ENCODE data around the gene NFATC2.

Gene NFATC2

GRCh38 chr20:51382111-51382985, 160.2 kb downstream of the NFATC2 start:
- Histone ChIP-seq H2AFZ (ENCODE audit: low read length) (no peak overlapping the region), H3K27me3 (ENCODE audit: insufficient read depth, low read length, poor library complexity, severe bottlenecking) (no peaks in the 10 kb centered on the region), H3K4me3 (ENCODE audit: low read length, poor library complexity, severe bottlenecking) (no peak overlapping the region), H3K79me2 (ENCODE audit: insufficient read depth, low read length) (no peaks in the 10 kb centered on the region), H3F3A (ENCODE audit: low read depth) (no peaks in the 10 kb centered on the region), H3K9me3 (ENCODE audit: insufficient read depth, low read depth, low read length) (no peaks in the 10 kb centered on the region), H3K9me2 (replicated peaks; ENCODE audit: low read depth, low read length) (no peaks in the 10 kb centered on the region), H3K9ac (ENCODE audit: low read depth, low read length, poor library complexity, severe bottlenecking) (no peak overlapping the region), H3K36me3 (ENCODE audit: insufficient read depth, low read length) (peaks cover 1% of the 10 kb centered on the region; the same call in 1 of the 2 replicates), H4K20me1 (ENCODE audit: insufficient read depth, low read length, poor library complexity, severe bottlenecking) (no peaks in the 10 kb centered on the region), H3K4me1 (ENCODE audit: insufficient read depth, low read length, poor library complexity, severe bottlenecking) (no peaks in the 10 kb centered on the region), H3K4me2 (ENCODE audit: low read depth, low read length, poor library complexity, severe bottlenecking) (no peak overlapping the region)
- no peak for TF ChIP-seq CTCF (conservative IDR thresholded peaks at IDR 0.05; ENCODE audit: low read length)
- TF ChIP-seq EZH2phosphoT487 (IDR thresholded peaks at IDR 0.05; ENCODE audit: borderline replicate concordance), result no peak

GRCh38 chr20:51381557-51381956, 161.0 kb downstream of the NFATC2 start:
- H3K9me3 ChIP-seq (ENCODE audit: insufficient read depth, low read depth, low read length), result no peaks in the 10 kb centered on the region
- no peaks in the 10 kb centered on the region for H3K36me3 ChIP-seq (ENCODE audit: insufficient read depth, low read length)
- H3F3A ChIP-seq (ENCODE audit: low read depth), result no peaks in the 10 kb centered on the region
- no peak overlapping the region for H3K9ac ChIP-seq (ENCODE audit: low read depth, low read length, poor library complexity, severe bottlenecking)
- H3K79me2 ChIP-seq (ENCODE audit: insufficient read depth, low read length), result no peaks in the 10 kb centered on the region
- no peaks in the 10 kb centered on the region for H3K27me3 ChIP-seq (ENCODE audit: insufficient read depth, low read length, poor library complexity, severe bottlenecking)
- no peak overlapping the region for H3K4me2 ChIP-seq (ENCODE audit: low read depth, low read length, poor library complexity, severe bottlenecking)
- no peaks in the 10 kb centered on the region for H3K9me2 ChIP-seq (replicated peaks; ENCODE audit: low read depth, low read length)
- peaks cover under 1% of the 10 kb centered on the region for H3K4me1 ChIP-seq (ENCODE audit: insufficient read depth, low read length, poor library complexity, severe bottlenecking)
- H2AFZ ChIP-seq (ENCODE audit: low read length), result no peak overlapping the region
- H3K4me3 ChIP-seq (ENCODE audit: low read length, poor library complexity, severe bottlenecking), result no peak overlapping the region
- no peaks in the 10 kb centered on the region for H4K20me1 ChIP-seq (ENCODE audit: insufficient read depth, low read length, poor library complexity, severe bottlenecking)
- no peak for TF ChIP-seq EZH2phosphoT487 (IDR thresholded peaks at IDR 0.05; ENCODE audit: borderline replicate concordance)
- TF ChIP-seq CTCF (conservative IDR thresholded peaks at IDR 0.05; ENCODE audit: low read length), result no peak; the same call in 1 of the 2 replicates

GRCh38 chr20:51380401-51381385, 161.8 kb downstream of the NFATC2 start:
- Histone ChIP-seq H3K27me3 (ENCODE audit: insufficient read depth, low read length, poor library complexity, severe bottlenecking) (no peaks in the 10 kb centered on the region), H3K9me2 (replicated peaks; ENCODE audit: low read depth, low read length) (no peaks in the 10 kb centered on the region), H3K79me2 (ENCODE audit: insufficient read depth, low read length) (no peaks in the 10 kb centered on the region), H3F3A (ENCODE audit: low read depth) (no peaks in the 10 kb centered on the region), H3K4me3 (ENCODE audit: low read length, poor library complexity, severe bottlenecking) (no peak overlapping the region), H3K9me3 (ENCODE audit: insufficient read depth, low read depth, low read length) (no peaks in the 10 kb centered on the region), H3K9ac (ENCODE audit: low read depth, low read length, poor library complexity, severe bottlenecking) (no peak overlapping the region), H3K4me2 (ENCODE audit: low read depth, low read length, poor library complexity, severe bottlenecking) (no peak overlapping the region), H4K20me1 (ENCODE audit: insufficient read depth, low read length, poor library complexity, severe bottlenecking) (no peaks in the 10 kb centered on the region), H2AFZ (ENCODE audit: low read length) (no peak overlapping the region), H3K36me3 (ENCODE audit: insufficient read depth, low read length) (no peaks in the 10 kb centered on the region), H3K4me1 (ENCODE audit: insufficient read depth, low read length, poor library complexity, severe bottlenecking) (peaks cover 9% of the 10 kb centered on the region)
- TF ChIP-seq EZH2phosphoT487 (IDR thresholded peaks at IDR 0.05; ENCODE audit: borderline replicate concordance) (no peak), CTCF (conservative IDR thresholded peaks at IDR 0.05; ENCODE audit: low read length) (no peak)
